Hematopoietic multipotent progenitor cell (in vitro differentiated cells): Measurements from ENCODE around the gene SMPDL3B. TPM values are rescaled to one million over a fixed set of nuclear protein-coding genes. Genes with fewer than 3 reads are reported as not detected.

Experiments
- DNase-seq, 3 donors: peaks; one replicate each; pipeline ENCODE4 v3.0.0-alpha.2; 2011 to 2015; ENCODE audit warnings: low read depth in 2 of 3, low spot score in 2 of 3
- total RNA-seq: library from RNA; depleted of rRNA; stranded (reverse); fragments of >200 nt; gene quantifications from one replicate; pipeline ENCODE4 v1.2.3, GENCODE V29; 2012

SMPDL3B gene
- 9.7 TPM for total RNA-seq

GRCh38 chr1:27934818-27935549, at the start of gene SMPDL3B:
TSS of gene SMPDL3B (plus strand) at chr1:27935000. CDS start at chr1:27935184, 184 bp downstream.
- DNase-seq, result peak in 1 of 3 donors; percentile 43

GRCh38 chr1:27885114-27885528, 49.7 kb upstream of the SMPDL3B start:
- peak in 1 of 3 donors; percentile 58 for DNase-seq

- no peak for DNase-seq
Observed at GRCh38 chr1:27885621-27886352, 49.0 kb upstream of the SMPDL3B start.

- DNase-seq, result no peak
Observed at GRCh38 chr1:27886353-27886679, 48.5 kb upstream of the SMPDL3B start.

GRCh38 chr1:27886744-27887143, 48.1 kb upstream of the SMPDL3B start:
- DNase-seq, result no peak

- DNase-seq, result peak in 1 of 3 donors; percentile 74
Observed at GRCh38 chr1:27887215-27888021, 47.4 kb upstream of the SMPDL3B start.

- no peak for DNase-seq
Observed at GRCh38 chr1:27889506-27889905, 45.3 kb upstream of the SMPDL3B start.

GRCh38 chr1:27891196-27891889, 43.5 kb upstream of the SMPDL3B start:
- DNase-seq, result peak in 2 of 3 donors; percentile 71 to 85

- no peak for DNase-seq
Observed at GRCh38 chr1:27894521-27894920, 40.3 kb upstream of the SMPDL3B start.

- no peak for DNase-seq
Observed at GRCh38 chr1:27906759-27907158, 28.0 kb upstream of the SMPDL3B start.

- DNase-seq, result no peak
Observed at GRCh38 chr1:27912429-27912828, 22.4 kb upstream of the SMPDL3B start.

GRCh38 chr1:27915082-27915575, 19.7 kb upstream of the SMPDL3B start:
- no peak for DNase-seq

GRCh38 chr1:27922272-27922671, 12.5 kb upstream of the SMPDL3B start:
- DNase-seq, result no peak

- DNase-seq, result no peak
Observed at GRCh38 chr1:27928216-27928954, 6.4 kb upstream of the SMPDL3B start.

- no peak for DNase-seq
Observed at GRCh38 chr1:27931184-27931583, 3.6 kb upstream of the SMPDL3B start.

GRCh38 chr1:27931759-27932158, 3.0 kb upstream of the SMPDL3B start:
- DNase-seq, result peak in 1 of 3 donors; percentile 35

- no peak for DNase-seq
Observed at GRCh38 chr1:27935721-27936120, 921 bp downstream of the SMPDL3B start.

GRCh38 chr1:27936370-27936769, 1.6 kb downstream of the SMPDL3B start:
- no peak for DNase-seq

- no peak for DNase-seq
Observed at GRCh38 chr1:27937524-27937836, 2.7 kb downstream of the SMPDL3B start.

GRCh38 chr1:27938488-27938887, 3.7 kb downstream of the SMPDL3B start:
- no peak for DNase-seq
